Neural crest cell (in vitro differentiated cells): ENCODE measurements around the gene WDR41. TPM values are rescaled to one million over a fixed set of nuclear protein-coding genes. Genes with fewer than 3 reads are reported as not detected.
"Not testable (repeated sequence)": the region's sequence is repeated elsewhere in the genome, so short reads cannot be mapped to it uniquely, and the experiment has no call there.

Source experiments
- DNase-seq: peaks from one replicate; pipeline ENCODE4 v3.0.0; 2021; ENCODE audit warnings: low read depth, mixed read lengths, low spot score
- H3K27ac Mint-ChIP-seq: one replicate; pipeline ENCODE4 v1.8.0; 2021; ENCODE audit warnings: mild to moderate bottlenecking, mixed read lengths; ENCODE audit not compliant: unreplicated experiment
- H3K27me3 Mint-ChIP-seq: 2 replicates; pipeline ENCODE4 v1.8.0; 2021; ENCODE audit warnings: low read depth, mild to moderate bottlenecking, mixed read lengths
- H3K36me3 Mint-ChIP-seq: 2 replicates; pipeline ENCODE4 v1.8.0; 2021; ENCODE audit warnings: low read depth, mild to moderate bottlenecking, mixed read lengths
- H3K4me1 Mint-ChIP-seq: 2 replicates; pipeline ENCODE4 v1.8.0; 2021; ENCODE audit warnings: mixed read lengths
- H3K4me3 Mint-ChIP-seq: one replicate; pipeline ENCODE4 v1.8.0; 2021; ENCODE audit warnings: mild to moderate bottlenecking, mixed read lengths
- H3K9me3 Mint-ChIP-seq: 2 replicates; pipeline ENCODE4 v1.8.0; 2021; ENCODE audit warnings: mixed read lengths
- CTCF ChIP-seq: fragments of 200-600 bp; sonication (generic); conservative IDR thresholded peaks from 2 replicates; pipeline ENCODE4 v1.5.0; 2021; ENCODE audit warnings: antibody characterized with exemption, mild to moderate bottlenecking
- total RNA-seq: library from RNA; stranded (reverse); gene quantifications from 2 replicates; pipeline ENCODE4 v1.2.1, GENCODE V29; 2021

Gene WDR41
- total RNA-seq, 1 donor from 2014 or later, result 57.5 TPM

GRCh38 chr5:77486344-77486962 lies 5.7 kb downstream of the WDR41 start:
- Mint-ChIP-seq H3K27me3 (no peaks in the 10 kb centered on the region), H3K4me3 (no peak overlapping the region), H3K4me1 (peaks cover 10% of the 10 kb centered on the region), H3K9me3 (no peaks in the 10 kb centered on the region), H3K36me3 (peaks cover 25% of the 10 kb centered on the region), H3K27ac (no peak overlapping the region)
- no peak for DNase-seq
- no peak for TF ChIP-seq CTCF

GRCh38 chr5:77483682-77484081 lies 8.4 kb downstream of the WDR41 start:
- Mint-ChIP-seq H3K4me3 (no peak overlapping the region), H3K4me1 (no peaks in the 10 kb centered on the region), H3K9me3 (no peaks in the 10 kb centered on the region), H3K27ac (no peak overlapping the region), H3K36me3 (peaks cover 37% of the 10 kb centered on the region), H3K27me3 (no peaks in the 10 kb centered on the region)
- TF ChIP-seq CTCF, result no peak
- DNase-seq, result no peak

- not testable (repeated sequence) for H3K9me3 Mint-ChIP-seq, DNase-seq, H3K27ac Mint-ChIP-seq, H3K4me1 Mint-ChIP-seq, H3K4me3 Mint-ChIP-seq, H3K27me3 Mint-ChIP-seq
- H3K36me3 Mint-ChIP-seq, result peaks cover 40% of the 10 kb centered on the region
Measured at GRCh38 chr5:77475041-77475440, 17.1 kb downstream of the WDR41 start.

GRCh38 chr5:77468875-77469274 lies 23.2 kb downstream of the WDR41 start:
- H3K4me1 Mint-ChIP-seq, H3K9me3 Mint-ChIP-seq, DNase-seq, H3K4me3 Mint-ChIP-seq, H3K27me3 Mint-ChIP-seq, H3K27ac Mint-ChIP-seq: not testable (repeated sequence)
- peaks cover 40% of the 10 kb centered on the region for H3K36me3 Mint-ChIP-seq

- no peaks in the 10 kb centered on the region for H3K4me1 Mint-ChIP-seq
- no peak for TF ChIP-seq CTCF
- DNase-seq, result no peak
- H3K27ac Mint-ChIP-seq, result no peak overlapping the region
- H3K9me3 Mint-ChIP-seq, result no peaks in the 10 kb centered on the region
- H3K27me3 Mint-ChIP-seq, result no peaks in the 10 kb centered on the region
- H3K36me3 Mint-ChIP-seq, result peaks cover 8% of the 10 kb centered on the region
- no peak overlapping the region for H3K4me3 Mint-ChIP-seq
Measured at GRCh38 chr5:77463905-77464304, 28.2 kb downstream of the WDR41 start.

GRCh38 chr5:77461287-77461686 lies 30.8 kb downstream of the WDR41 start:
- Mint-ChIP-seq H3K4me1 (no peaks in the 10 kb centered on the region), H3K4me3 (no peak overlapping the region), H3K9me3 (no peaks in the 10 kb centered on the region), H3K27me3 (no peaks in the 10 kb centered on the region), H3K36me3 (peaks cover 3% of the 10 kb centered on the region), H3K27ac (no peak overlapping the region)
- no peak for DNase-seq
- TF ChIP-seq CTCF, result no peak
